HG03558 (cell line): ENCODE results near the gene CRB1.
"Not testable (repeated sequence)": the region's sequence is repeated elsewhere in the genome, so short reads cannot be mapped to it uniquely, and the experiment has no call there.

Experiments
- ATAC-seq: cut with Tn5 transposase; IDR thresholded peaks from one replicate; pipeline ENCODE4 v1.9.1; 2021; ENCODE audit warnings: moderate number of reproducible peaks; ENCODE audit not compliant: unreplicated experiment; ENCODE audit errors: extremely low read depth

The CRB1 gene

GRCh38 chr1:197394831-197395608 lies 127.0 kb downstream of the CRB1 start:
- ATAC-seq: no peak

- no peak for ATAC-seq
Measured at GRCh38 chr1:197397895-197398294, 129.8 kb downstream of the CRB1 start.

- no peak for ATAC-seq
Measured at GRCh38 chr1:197399755-197400521, 131.9 kb downstream of the CRB1 start.

GRCh38 chr1:197400522-197400902 lies 132.5 kb downstream of the CRB1 start:
- no peak for ATAC-seq

- no peak for ATAC-seq
Measured at GRCh38 chr1:197402189-197402588, 134.1 kb downstream of the CRB1 start.

- not testable (repeated sequence) for ATAC-seq
Measured at GRCh38 chr1:197404774-197405173, 136.7 kb downstream of the CRB1 start.

GRCh38 chr1:197405614-197406013 lies 137.6 kb downstream of the CRB1 start:
- not testable (repeated sequence) for ATAC-seq

- ATAC-seq: no peak
Measured at GRCh38 chr1:197413564-197413963, 145.5 kb downstream of the CRB1 start.

GRCh38 chr1:197415221-197415620 lies 147.2 kb downstream of the CRB1 start:
- no peak for ATAC-seq

- ATAC-seq: no peak
Measured at GRCh38 chr1:197418693-197419092, 150.6 kb downstream of the CRB1 start.

GRCh38 chr1:197422993-197423392 lies 154.9 kb downstream of the CRB1 start:
- ATAC-seq: no peak

GRCh38 chr1:197424380-197424779 lies 156.3 kb downstream of the CRB1 start:
- ATAC-seq: no peak

GRCh38 chr1:197429372-197429771 lies 161.3 kb downstream of the CRB1 start:
- no peak for ATAC-seq

GRCh38 chr1:197435224-197435623 lies 167.2 kb downstream of the CRB1 start:
- ATAC-seq: no peak

- no peak for ATAC-seq
Measured at GRCh38 chr1:197437601-197438000, 169.5 kb downstream of the CRB1 start.

GRCh38 chr1:197438010-197438790 lies 170.1 kb downstream of the CRB1 start:
- ATAC-seq: no peak

- ATAC-seq: no peak
Measured at GRCh38 chr1:197439708-197440280, 171.7 kb downstream of the CRB1 start.

- no peak for ATAC-seq
Measured at GRCh38 chr1:197440715-197441114, 172.7 kb downstream of the CRB1 start.

GRCh38 chr1:197441999-197442414 lies 174.0 kb downstream of the CRB1 start:
- no peak for ATAC-seq

GRCh38 chr1:197444755-197445154 lies 176.7 kb downstream of the CRB1 start:
- ATAC-seq: no peak
